ENCODE results near the gene LSAMP. TPM values are rescaled to one million over a fixed set of nuclear protein-coding genes. Genes with fewer than 3 reads are reported as not detected.

LSAMP gene
- total RNA-seq, 4 donors from 2014 or later = 4.3 to 5.2 (median 5.0) TPM

- WGBS = 71% methylated on average over 4 of the region's 4 CpGs
- Histone ChIP-seq H3K27me3 (no peaks in the 10 kb centered on the region), H3K27ac (no peak overlapping the region), H3K4me1 (no peaks in the 10 kb centered on the region), H3K4me3 (no peak overlapping the region), H3K9me3 (no peaks in the 10 kb centered on the region), H3K36me3 (no peaks in the 10 kb centered on the region)
- no peak for TF ChIP-seq POLR2A (IDR thresholded peaks at IDR 0.05)
- no peak for TF ChIP-seq EP300 (IDR thresholded peaks at IDR 0.05)
- DNase-seq (ENCODE audit: low spot score in 2 of 2) = no peak
These were observed 376.3 kb downstream of the LSAMP start for GRCh38 chr3:116069024-116069423.

DNA sequence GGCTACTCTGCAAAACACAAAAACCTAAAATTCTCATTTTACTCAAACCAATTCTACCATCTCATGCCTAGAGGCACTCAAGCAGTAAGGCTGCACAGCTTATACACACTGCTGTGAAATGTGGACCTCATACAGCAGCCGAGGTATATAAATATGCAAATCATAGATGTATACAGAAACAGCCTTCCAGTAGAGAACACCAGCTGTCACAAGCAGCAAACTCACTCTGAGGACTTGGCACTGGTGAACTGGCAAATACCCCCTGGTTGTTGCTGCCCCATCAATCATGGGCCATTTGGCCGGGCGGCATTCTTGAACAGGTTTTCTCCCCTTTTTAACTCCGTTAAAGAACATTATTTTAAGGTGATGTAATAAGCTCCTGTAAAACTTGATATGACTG lies 378.0 kb downstream of the LSAMP start:
- Histone ChIP-seq H3K27me3 (no peaks in the 10 kb centered on the region), H3K36me3 (no peaks in the 10 kb centered on the region), H3K4me1 (no peaks in the 10 kb centered on the region), H3K4me3 (no peak overlapping the region), H3K27ac (no peak overlapping the region), H3K9me3 (no peaks in the 10 kb centered on the region)
- DNase-seq (ENCODE audit: low spot score in 2 of 2) = no peak
- WGBS = 51% methylated on average over 4 of the region's 4 CpGs
- TF ChIP-seq POLR2A (IDR thresholded peaks at IDR 0.05) = no peak
- TF ChIP-seq, protein P1, sequence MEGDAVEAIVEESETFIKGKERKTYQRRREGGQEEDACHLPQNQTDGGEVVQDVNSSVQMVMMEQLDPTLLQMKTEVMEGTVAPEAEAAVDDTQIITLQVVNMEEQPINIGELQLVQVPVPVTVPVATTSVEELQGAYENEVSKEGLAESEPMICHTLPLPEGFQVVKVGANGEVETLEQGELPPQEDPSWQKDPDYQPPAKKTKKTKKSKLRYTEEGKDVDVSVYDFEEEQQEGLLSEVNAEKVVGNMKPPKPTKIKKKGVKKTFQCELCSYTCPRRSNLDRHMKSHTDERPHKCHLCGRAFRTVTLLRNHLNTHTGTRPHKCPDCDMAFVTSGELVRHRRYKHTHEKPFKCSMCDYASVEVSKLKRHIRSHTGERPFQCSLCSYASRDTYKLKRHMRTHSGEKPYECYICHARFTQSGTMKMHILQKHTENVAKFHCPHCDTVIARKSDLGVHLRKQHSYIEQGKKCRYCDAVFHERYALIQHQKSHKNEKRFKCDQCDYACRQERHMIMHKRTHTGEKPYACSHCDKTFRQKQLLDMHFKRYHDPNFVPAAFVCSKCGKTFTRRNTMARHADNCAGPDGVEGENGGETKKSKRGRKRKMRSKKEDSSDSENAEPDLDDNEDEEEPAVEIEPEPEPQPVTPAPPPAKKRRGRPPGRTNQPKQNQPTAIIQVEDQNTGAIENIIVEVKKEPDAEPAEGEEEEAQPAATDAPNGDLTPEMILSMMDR (IDR thresholded peaks at IDR 0.05) = no peak
- TF ChIP-seq POLR2AphosphoS5 (IDR thresholded peaks at IDR 0.05) = no peak
- no peak for TF ChIP-seq EP300 (IDR thresholded peaks at IDR 0.05)

DNA sequence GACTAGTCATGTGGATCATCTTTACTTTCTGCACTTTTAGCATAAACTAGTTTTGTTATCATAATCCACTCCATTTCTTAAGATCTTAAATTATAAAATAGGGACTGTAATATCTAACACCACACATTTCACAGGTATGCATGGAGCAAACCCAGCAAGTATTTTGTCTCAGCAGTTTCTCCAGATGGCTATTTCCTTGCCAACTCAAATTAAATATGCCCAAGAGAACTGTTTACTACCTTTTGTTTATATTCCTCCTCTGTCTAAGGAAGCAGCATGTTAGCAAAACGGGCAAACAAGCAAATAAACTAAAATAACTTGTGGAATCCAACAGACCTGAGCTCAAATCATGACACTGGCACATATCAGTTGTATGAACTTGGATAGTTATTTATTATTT lies 379.8 kb downstream of the LSAMP start:
- TF ChIP-seq, protein P1 (IDR thresholded peaks at IDR 0.05) = no peak
- TF ChIP-seq POLR2AphosphoS5 (IDR thresholded peaks at IDR 0.05) (no peak), EP300 (IDR thresholded peaks at IDR 0.05) (no peak), POLR2A (IDR thresholded peaks at IDR 0.05) (no peak)

GRCh38 chr3:116064646-116065045 lies 380.6 kb downstream of the LSAMP start:
- no peak overlapping the region for H3K27ac ChIP-seq
- H3K4me1 ChIP-seq = peaks cover 5% of the 10 kb centered on the region
- TF ChIP-seq EP300 (IDR thresholded peaks at IDR 0.05) (no peak), POLR2AphosphoS5 (IDR thresholded peaks at IDR 0.05) (no peak), POLR2A (IDR thresholded peaks at IDR 0.05) (no peak)
- TF ChIP-seq, protein P1 (IDR thresholded peaks at IDR 0.05) = no peak
- no peak for DNase-seq (ENCODE audit: low spot score in 2 of 2)
- no peak overlapping the region for H3K4me3 ChIP-seq
- H3K9me3 ChIP-seq = no peaks in the 10 kb centered on the region
- no peaks in the 10 kb centered on the region for H3K36me3 ChIP-seq
- 97% methylated on average over 1 of the region's 1 CpG for WGBS
- no peaks in the 10 kb centered on the region for H3K27me3 ChIP-seq

More for the DNA sequence above, 379.8 kb downstream of the LSAMP start:
- no peak overlapping the region for H3K4me3 ChIP-seq
- no peaks in the 10 kb centered on the region for H3K9me3 ChIP-seq
- no peaks in the 10 kb centered on the region for H3K36me3 ChIP-seq
- 43% methylated on average over 1 of the region's 1 CpG for WGBS
- no peaks in the 10 kb centered on the region for H3K4me1 ChIP-seq
- no peaks in the 10 kb centered on the region for H3K27me3 ChIP-seq
- no peak overlapping the region for H3K27ac ChIP-seq
- DNase-seq (ENCODE audit: low spot score in 2 of 2) = no peak

DNA sequence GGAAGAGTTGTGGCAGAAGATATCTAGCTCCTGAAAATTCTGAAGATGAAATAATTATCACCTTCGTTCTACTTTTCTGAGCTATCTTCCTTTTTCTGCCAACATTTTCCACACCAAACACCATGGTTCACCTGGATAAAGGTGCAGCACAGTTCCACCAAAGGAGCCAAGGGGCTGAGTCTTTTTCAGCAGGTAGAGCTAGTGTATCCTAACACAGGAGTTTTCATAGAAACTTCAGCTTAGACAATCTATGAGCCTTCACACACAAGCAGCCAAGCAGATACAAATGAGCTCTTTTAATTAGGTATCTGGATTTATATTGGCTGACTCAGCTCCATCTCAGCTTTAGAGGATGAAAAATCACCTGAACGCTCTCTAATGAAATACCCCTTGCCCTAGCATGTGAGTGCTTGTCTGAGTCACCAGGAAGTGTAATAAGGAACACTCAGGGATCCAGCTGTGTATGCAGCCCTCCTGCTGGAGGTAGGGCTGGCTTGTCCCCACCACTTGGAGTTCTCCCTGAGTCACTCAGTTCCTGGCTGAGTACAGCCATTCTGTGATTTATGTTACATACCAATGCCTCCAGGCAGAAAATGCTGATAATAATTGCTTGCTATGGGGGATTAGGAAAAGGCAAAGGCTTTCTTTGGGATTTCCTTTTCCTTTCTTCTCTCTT lies 385.7 kb downstream of the LSAMP start:
- H3K4me3 ChIP-seq = no peak overlapping the region
- H3K9me3 ChIP-seq = no peaks in the 10 kb centered on the region
- H3K27ac ChIP-seq = no peak overlapping the region
- H3K4me1 ChIP-seq = peaks cover 10% of the 10 kb centered on the region
- DNase-seq (ENCODE audit: low spot score in 2 of 2) = no peak
- WGBS = 55% methylated on average over 2 of the region's 2 CpGs
- TF ChIP-seq EP300 (IDR thresholded peaks at IDR 0.05) = no peak
- TF ChIP-seq POLR2AphosphoS5 (IDR thresholded peaks at IDR 0.05) = no peak
- TF ChIP-seq, protein P1 (IDR thresholded peaks at IDR 0.05) = no peak
- TF ChIP-seq POLR2A (IDR thresholded peaks at IDR 0.05) = no peak
- H3K27me3 ChIP-seq = no peaks in the 10 kb centered on the region
- no peaks in the 10 kb centered on the region for H3K36me3 ChIP-seq
